ENCODE measurements around the gene ARHGAP23.
"Not testable (repeated sequence)": the region's sequence is repeated elsewhere in the genome, so short reads cannot be mapped to it uniquely, and the experiment has no call there.

Gene ARHGAP23

DNA sequence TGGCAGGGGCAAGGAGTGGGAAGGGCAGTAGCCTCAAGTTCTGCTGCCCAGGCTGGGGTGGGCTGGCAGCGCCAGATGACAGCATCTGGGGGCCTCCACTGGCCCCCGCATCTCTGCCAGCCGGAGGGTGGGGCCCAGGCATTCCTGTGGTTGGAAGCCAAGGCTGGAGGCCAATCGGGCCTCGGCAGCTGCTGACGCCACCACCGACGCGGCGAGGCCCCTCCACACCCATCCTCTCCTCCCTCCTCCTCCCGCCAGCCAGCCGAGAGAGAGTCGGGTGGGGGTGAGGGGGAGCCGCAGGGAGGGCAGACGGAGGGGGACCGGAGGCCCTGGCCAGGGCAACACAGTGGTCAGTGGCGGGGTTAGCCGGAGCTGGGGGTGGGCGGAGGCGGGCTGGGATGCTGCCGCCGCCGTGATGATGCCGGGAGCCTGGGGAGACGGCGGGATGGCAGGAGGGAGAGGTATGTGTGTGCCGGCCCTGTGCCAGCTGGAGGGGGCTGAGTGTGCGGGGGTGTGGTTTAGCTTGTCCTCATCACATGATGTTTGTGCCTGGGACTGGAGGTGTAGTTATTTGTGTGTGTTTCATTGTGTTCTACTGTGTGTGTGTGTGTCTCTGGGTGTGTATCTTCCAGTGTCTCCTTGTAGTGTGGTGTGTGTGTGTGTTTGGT lies 36.6 kb downstream of the ARHGAP23 start:
- FAIRE-seq = no peak

DNA sequence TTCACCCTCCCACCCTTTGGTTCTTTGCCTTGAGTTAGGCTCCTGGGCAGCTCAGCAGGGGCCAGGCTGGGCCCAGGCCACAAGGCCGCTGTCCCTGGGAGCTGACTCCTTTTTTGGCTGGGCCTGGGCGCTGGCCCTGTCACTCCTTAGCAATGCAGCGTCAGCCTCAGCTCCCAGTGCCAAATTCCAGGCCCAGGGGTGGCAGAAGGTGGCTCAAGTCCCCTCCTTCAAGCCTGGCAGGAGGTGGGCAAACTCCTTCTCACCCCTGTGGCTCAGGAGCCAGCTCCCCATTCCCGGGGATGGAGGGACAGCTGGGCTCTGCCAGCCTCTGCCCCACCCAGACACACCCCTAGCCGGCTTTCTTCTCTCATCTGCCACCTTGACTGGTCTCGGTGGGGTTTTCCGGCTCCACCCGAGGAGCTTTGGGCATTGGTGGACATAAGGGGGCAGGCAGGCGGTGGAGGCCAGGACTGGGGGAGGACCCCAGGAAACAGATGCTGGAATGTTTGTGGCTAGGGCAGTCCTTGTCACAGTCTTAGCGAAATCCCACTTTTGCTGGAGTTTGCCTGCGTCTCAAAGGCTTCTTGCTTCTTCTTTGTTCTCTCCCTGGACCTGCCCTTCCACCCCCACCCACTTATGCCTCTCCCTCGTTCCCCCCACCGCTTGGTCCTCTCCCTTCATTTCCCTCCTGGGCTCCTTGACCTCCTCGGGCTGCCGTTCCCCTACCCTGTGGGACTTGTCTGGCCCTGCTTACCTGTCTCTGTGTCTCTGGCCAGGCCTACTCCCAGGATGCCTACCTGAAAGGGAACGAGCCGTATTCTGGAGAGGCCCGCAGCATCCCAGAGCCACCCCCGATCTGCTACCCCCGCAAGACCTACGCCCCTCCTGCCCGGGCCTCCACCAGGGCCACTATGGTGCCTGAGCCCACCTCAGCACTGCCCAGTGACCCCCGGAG lies 37.4 kb downstream of the ARHGAP23 start:
- FAIRE-seq = no peak

DNA sequence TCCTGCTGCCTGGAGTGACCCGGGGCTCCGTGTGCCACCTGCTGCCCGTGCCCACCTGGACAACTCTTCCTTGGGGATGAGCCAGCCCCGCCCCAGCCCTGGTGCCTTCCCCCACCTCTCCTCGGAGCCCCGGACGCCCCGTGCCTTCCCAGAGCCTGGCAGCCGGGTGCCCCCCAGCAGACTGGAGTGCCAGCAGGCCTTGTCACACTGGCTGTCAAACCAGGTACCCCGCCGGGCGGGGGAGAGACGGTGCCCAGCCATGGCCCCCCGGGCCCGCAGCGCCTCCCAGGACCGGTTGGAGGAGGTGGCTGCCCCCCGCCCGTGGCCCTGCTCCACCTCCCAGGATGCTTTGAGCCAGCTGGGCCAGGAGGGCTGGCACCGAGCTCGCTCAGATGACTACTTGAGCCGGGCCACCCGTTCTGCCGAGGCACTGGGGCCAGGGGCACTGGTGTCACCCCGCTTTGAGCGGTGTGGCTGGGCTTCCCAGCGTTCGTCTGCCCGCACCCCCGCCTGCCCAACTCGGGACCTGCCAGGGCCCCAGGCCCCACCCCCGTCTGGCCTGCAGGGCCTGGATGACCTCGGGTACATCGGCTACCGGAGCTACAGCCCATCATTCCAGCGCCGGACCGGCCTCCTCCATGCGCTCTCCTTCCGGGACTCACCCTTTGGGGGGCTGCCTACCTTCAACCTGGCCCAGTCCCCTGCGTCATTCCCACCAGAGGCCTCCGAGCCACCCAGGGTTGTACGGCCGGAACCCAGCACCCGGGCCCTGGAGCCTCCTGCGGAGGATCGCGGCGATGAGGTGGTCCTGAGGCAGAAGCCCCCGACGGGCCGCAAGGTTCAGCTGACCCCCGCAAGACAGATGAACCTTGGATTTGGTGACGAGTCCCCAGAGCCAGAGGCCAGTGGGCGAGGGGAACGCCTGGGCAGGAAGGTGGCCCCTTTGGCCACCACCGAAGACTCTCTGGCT lies 38.4 kb downstream of the ARHGAP23 start:
- no peak for FAIRE-seq

DNA sequence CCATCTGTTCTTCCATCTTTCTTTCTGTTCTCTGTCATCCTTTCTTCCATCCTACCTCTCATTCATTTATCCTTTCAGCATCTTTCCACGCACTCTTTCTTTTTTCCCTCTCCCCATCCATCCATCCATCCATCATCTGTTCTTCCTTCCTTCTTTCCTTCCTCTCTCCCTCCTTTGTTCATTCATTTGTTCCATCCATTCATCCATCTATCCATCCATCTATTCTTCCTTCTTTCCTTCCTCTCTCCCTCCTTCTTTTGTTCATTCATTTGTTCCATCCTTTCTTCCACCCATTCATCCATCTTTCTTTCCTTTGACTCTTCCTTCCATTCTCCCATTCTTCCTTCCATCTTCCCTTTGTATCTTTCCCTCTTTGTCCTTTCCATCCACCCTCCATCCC lies 39.2 kb downstream of the ARHGAP23 start:
- no peak for FAIRE-seq

DNA sequence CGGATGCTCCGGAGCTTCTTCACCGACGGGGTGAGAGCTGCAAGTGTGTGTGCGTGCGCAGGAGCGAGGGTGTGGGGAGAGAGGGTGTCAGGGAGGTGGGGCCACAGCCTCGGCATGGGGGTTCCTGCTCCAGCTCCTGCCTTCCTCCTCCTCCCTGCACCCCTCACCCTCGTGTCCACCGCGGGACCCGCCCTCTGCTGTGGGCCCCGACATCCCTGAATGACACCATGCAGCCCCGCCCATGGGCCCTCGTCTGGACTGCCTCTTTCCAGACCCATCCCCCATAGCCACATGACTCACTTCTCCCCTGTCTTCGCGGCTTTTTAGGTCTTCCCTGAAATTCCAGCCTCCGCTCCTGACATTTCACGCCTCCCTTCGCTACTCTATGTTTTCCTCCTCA lies 41.6 kb downstream of the ARHGAP23 start:
- FAIRE-seq = no peak

DNA sequence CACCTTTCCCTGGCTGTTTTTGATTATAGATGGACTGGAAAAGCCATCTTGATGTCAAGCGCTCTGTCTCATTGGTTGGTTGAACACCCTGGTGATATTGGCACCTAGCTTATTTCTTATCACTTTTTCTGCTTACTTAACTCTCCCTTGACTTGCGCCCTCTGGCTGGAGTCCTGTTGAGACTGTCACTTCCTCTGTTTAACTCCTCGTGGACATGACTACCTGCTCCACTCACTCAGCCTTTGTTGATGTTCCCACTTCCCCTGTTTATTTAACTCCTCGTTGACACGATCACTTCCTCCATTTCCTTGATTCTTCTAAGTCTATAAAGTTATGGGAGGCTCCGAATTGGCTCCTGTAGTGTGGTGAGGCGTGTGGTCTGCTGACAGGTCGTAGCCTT lies 43.0 kb downstream of the ARHGAP23 start:
- FAIRE-seq = not testable (repeated sequence)

DNA sequence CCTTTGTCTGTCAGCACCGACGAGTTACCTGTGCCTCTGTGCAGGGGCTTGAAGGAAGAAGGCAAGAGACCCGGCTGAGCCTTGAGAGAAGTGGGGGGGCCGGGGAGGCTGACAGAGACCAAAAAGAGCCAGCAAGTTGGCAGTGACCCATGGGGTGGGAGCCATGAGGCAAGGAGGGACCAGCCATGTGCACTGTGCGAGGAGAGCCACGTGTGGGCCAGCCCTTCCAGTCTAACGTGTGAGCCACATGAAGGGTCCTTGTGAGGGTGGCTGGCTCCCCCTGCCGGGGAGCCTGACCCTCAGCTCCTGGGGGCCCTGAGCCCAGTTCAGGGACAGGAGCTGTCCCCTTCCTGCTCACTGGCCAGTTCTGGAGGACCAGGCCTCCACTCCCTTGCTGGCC lies 46.4 kb downstream of the ARHGAP23 start:
- FAIRE-seq = not testable (repeated sequence)

DNA sequence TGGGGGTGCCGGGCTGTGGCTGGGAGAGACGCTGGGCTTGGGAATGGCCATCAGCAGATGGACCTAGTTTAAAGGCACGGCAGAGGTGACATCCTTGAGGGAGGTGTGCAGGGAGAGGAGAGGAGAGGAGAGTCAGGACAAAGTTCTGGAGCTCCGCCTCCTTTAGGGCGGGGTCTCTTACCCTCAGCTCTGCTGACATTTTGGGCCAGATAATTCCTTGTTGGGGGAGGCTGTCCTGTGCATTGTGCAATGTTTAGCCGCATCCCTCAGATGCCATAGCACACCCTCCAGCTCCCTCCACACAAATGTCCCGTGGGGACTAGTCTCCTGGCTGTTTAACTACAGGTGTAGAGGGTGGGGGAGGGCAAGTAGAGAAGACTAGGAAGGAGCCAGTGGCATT lies 48.3 kb downstream of the ARHGAP23 start:
- FAIRE-seq = no peak

DNA sequence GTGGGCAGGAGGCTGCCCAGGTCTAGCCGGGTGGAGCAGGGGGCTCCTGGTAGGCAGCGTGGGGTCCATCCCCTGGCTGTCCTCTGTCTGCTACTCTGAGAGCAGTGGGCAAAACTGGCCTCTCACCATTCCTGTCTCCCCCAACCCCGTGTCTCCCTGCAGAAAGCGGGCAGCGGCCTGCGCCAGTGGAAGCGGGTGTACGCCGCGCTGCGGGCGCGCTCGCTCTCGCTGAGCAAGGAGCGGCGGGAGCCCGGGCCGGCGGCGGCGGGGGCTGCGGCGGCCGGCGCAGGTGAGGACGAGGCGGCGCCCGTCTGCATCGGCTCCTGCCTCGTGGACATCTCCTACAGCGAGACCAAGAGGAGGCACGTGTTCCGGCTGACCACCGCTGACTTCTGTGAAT lies 49.2 kb downstream of the ARHGAP23 start:
- not testable (repeated sequence) for FAIRE-seq

DNA sequence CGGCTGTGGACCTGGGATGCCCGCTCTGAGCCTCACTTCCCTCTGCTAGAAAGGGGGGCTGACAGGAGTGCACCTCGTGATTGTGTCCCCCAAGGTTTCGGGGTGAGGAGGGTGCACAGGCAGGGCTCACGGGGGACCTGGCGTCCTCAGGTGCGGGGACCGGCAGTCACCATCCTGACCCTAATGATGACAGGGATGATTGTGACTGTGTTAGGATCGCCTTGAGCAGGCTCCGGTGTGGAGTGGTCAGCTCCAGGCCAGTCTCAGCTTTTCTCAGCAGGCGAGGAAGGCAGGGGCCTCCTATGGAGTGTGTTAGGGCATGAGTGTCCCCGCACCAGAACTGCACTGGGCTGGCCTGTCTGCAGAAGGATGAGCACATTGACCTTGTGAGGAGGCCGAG lies 49.7 kb downstream of the ARHGAP23 start:
- not testable (repeated sequence) for FAIRE-seq

DNA sequence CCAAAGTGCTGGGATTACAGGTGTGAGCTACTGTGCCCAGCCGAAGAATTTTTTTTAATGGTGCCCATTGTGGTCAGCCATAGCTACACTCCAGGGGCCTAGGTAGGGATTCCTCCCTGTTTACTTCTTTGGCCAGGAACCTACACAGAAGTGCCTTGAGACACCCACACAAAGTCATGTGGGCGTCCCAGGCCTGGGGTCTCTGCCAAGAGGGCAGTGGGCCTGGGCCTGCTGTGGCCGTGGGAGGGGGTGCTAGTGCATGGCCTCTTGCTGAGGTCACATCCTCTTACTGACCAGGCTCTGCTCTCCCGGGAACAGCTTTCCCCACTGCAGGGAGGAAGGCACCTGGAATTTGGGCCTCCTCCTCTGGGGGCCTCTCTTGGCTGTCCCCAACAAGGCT lies 50.4 kb downstream of the ARHGAP23 start:
- FAIRE-seq = not testable (repeated sequence)

DNA sequence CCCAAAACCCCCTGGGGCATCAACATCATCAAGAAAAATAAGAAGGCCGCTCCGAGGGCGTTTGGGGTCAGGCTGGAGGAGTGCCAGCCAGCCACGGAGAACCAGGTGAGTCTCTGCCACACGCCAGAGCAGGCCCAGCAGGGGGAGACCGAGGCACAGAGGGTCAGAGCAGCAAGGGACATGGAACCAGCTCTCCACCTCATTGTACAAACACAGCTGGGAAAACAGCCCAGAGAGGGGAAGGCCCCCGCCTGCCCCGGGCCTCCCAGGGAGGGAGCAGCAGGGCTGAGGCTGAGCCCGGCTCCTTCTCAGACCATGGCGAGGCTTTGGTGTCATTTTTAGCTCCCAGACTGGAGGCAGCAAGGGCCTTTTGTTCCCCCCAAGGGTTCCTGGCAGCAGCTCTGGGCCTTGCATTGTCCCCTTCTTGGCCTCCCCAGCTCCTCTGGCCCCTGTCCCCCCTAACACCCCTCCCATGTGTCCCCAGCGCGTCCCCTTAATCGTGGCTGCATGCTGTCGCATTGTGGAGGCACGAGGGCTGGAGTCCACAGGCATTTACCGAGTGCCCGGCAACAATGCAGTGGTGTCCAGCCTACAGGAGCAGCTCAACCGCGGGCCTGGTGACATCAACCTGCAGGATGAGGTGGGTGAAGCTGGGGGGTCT lies 53.9 kb downstream of the ARHGAP23 start:
- FAIRE-seq = not testable (repeated sequence)

DNA sequence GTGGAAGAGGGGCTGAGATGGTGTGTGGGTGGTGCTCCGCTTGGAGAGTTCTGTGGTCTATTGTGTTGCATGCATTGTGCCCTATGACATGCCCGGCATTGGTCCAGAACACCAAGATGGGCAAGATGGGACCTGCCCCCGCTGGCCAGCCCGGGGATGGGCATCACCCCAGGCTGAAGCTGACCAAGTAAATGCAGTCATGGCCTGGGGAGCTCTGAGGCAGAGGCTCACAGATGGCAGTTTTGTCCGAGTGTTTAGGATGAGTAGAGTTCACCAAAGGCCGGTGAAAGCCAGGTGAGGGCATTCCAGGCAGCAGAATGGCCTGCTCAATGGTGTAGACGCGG lies 54.4 kb downstream of the ARHGAP23 start:
- not testable (repeated sequence) for FAIRE-seq

DNA sequence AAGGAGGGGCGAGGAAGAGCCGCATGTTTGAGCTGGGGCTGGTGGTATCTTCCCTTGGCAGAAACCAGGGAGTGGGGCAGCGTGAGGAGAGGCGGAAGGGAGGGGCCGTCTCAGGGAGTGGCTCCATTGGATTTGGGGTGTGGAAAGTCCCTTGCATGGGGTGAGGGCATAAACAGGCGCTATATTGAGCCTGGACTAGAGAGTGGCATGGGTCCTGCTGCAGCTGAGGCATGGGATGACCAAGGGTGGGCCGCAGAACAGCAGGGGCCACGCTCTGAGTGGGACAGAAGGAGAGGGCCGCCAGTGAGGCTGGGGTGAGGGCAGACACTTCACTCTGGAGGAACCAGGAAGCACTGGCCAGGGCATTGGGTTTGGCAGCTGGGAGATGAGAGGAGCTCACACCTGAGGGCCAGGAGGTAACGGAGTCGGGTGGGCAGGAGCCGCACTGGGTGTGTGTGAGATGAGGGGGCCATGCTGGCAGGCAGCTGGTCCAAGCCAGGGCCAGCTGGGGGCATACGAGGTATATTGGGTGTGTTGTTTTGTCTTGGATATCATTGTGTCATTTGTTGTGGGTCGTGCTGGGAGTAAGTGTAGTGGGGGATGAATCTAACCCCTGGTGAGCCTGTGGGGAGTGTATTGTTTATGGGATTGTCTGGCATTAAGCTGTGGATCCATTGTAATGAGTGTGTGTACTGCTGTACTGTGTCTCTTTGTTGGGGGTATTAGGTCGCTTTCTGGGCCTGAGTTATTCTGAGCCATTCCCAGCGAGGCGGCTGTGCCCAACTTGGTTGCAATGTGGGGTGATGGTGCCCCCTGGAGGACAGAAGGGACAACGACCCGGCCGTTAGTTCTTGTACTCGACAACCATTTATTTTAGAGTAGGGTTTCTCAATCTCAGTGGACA lies 56.2 kb downstream of the ARHGAP23 start:
- FAIRE-seq = not testable (repeated sequence)

DNA sequence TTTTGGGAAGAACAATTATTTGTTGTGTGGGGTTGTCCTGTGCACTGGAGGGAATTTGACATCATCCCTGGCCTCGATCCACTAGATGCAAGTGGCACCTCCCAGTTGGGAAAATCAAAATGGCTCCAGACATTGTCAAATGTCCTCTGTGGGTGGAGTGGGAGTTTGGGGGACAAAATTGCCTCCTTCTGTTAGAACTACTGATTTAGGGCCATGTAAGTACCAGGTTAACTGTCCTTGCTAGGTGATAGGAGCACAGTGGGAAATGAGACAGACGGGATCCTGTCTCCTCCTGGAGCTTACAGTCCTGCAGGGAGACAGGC lies 56.8 kb downstream of the ARHGAP23 start:
- FAIRE-seq = no peak

DNA sequence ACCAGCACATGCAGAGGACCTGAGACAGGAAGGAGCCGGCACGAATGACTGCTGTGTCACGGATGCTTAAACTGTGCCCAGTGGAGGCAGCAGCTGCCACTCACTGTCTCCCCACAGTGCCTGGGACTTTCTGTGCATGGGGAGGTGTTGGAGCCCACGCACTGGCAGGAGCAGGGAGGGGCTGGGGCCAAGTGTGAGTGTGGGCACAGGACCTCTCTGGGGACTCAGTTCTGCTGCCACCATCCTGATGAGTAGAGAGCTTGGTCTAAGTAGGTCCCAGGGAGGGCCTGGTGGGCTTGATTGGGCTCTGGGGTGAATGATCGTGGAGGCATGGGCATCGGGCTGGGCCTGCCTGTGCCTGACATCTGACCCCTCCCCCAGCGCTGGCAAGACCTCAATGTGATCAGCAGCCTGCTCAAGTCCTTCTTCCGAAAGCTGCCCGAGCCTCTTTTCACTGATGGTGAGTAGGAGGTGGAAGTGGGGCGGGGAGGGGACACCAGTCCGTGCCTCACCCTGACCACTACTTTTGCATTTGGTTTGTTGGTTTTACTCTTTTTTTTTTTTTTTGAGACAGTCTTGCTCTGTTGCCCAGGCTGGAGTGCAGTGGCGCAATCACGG lies 57.5 kb downstream of the ARHGAP23 start:
- FAIRE-seq = not testable (repeated sequence)

DNA sequence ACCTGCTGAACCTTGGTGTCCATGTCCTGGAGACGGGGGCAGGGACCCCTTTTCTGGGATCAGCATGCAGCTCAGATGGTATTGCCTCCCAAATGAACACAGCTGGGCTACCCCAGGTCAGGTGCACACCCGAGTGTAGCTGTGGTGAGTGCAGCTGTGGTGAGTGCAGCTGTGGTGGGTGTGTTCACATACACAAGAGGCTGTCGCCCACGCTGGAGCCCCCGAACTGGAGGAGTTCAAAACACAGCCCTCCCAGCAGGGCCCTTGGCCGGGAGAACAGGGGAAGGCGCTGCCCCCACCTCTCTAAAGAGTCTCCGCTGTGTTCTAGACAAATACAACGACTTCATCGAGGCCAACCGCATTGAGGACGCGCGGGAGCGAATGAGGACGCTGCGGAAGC lies 61.5 kb downstream of the ARHGAP23 start:
- FAIRE-seq = not testable (repeated sequence)

DNA sequence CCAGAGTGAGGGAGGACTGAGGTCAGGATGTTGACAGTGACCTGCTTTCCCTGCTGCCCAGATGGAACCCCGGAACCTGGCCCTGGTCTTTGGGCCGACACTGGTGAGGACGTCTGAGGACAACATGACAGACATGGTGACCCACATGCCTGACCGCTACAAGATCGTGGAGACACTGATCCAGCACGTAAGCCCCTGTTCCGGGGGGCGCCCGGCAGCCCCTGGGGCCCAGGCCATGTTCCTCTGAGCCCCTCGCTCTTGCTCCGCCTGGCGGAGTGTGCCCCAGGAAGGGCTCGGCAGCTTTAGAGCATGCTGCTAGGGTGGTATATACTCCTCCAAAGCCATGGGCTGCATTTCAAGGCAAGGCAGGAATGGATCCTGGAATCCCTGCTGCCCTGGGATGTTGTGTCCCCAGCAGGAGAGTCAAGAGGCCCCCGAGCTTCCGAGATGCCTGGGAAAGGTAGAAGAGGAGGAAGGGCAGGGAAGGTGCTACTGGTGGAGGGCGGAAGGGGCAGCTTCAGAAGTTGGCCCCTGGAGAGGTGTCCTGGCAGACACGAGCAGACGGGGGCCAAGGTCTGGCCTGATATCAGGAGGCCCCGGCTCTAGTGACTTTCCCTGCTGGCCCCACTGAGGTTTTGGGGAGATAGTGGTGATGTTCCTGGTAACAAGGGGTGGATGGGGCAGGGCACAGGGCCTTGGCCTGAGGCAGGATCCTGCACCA lies 63.2 kb downstream of the ARHGAP23 start:
- not testable (repeated sequence) for FAIRE-seq

DNA sequence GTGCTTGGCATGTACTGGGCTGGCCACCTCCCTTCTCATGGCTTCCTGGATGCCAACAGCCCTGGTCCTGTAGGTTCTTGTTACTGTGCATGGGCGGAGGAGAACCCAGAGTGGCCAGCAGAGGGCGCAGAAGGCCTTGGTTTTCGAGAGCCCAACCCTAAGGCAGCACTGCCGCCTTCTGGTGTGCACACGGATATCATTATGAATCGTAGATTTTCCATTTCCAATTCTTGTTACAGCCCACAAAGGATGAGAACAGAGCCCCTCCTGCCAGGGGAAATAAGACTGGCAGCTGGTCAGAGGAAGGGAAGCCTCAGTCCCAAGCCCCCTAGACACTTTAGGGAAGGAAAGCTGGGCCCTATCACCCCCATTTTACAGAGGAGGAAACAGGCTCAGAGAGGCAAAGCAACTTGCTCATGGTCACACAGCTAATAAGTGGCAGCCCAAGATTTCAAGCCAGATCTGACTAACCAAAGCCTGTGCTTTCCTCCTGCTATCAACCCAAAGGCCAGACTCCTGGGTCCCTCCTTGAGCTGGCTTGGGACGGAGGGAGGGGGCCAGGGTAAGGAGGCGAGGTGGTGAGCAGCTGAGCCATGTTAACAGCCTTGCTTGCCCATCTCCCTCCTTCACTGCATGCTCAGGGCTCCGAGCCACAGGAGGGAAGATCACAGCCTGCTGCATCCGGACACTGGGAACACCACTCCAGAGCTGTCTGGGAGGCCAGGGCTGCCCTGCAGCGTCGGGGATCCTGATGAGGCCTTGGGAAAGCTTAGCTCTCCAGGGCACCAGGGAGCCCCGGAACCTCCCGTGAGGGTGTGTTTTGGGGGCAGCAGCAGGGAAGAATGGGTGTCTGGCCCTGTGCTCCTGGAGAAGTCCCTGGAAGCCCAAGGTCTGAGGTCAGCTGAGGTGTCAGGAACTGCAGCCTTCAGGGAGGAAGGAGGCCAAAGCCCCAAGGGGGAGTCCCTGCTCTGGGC lies 64.1 kb downstream of the ARHGAP23 start:
- not testable (repeated sequence) for FAIRE-seq

Data from islet of Langerhans (tissue), 1 donor.